Stimulated activated CD8-positive, alpha-beta memory T cell treated with anti-CD3 and anti-CD28 coated beads, Interleukin-2, amount 100 ng/mL, for 48 hours (primary cell): ENCODE data around the gene GTF3C5.
"Not testable (repeated sequence)": the region's sequence is repeated elsewhere in the genome, so short reads cannot be mapped to it uniquely, and the experiment has no call there.

ENCODE experiments used
- DNase-seq, 2 donors: peaks; one replicate each; pipeline ENCODE4 v3.0.0-alpha.2; 2020; ENCODE audit warnings: low read depth in 2 of 2

Gene GTF3C5

DNA sequence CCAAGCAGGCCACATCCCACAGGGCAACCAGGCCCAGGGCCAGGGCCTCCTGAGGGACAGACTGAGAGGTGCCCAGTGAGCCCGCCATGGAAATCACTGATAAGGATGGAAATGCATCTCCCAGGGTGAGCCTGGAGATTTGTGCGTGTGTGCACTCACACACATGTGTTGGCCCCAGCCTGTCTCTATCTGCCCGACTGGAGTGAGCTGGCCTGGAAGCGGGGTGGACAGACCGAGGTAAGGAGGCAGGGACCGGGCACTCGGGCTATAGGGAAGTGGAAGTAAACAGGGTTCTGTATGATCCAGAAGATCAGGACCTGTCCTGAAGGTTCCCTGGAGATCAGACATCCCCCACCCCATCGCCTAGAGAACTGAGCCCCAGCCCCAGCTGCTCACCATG, 34.9 kb upstream of the GTF3C5 start:
- DNase-seq, result no peak

- no peak for DNase-seq
Measured at GRCh38 chr9:132996526-132996925, 34.3 kb upstream of the GTF3C5 start.

DNA sequence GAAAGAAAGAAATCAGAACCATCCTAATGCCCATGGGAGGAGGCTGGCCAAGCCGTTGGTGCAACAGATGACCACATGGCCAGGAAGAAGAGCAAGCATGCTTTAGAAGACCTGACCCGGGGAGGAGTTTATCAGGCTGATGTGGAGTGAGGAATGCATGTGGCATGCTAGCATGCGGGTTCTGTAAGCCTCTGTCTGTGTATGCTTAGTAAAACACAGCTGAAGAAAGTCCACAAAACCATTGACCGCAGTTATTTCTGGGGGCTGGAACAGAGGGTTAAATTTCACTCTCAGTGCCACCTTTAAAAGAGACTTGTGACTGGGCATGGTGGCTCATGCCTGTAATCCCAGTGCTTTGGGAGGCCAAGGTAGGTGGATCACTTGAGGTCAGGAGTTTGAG, 33.2 kb upstream of the GTF3C5 start:
- DNase-seq, result no peak

- not testable (repeated sequence) for DNase-seq
Measured at GRCh38 chr9:132998221-132998620, 32.6 kb upstream of the GTF3C5 start.

GRCh38 chr9:132998831-132999635, 31.8 kb upstream of the GTF3C5 start:
- DNase-seq, result no peak

- no peak for DNase-seq
Measured at GRCh38 chr9:133002147-133003070, 28.4 kb upstream of the GTF3C5 start.

DNA sequence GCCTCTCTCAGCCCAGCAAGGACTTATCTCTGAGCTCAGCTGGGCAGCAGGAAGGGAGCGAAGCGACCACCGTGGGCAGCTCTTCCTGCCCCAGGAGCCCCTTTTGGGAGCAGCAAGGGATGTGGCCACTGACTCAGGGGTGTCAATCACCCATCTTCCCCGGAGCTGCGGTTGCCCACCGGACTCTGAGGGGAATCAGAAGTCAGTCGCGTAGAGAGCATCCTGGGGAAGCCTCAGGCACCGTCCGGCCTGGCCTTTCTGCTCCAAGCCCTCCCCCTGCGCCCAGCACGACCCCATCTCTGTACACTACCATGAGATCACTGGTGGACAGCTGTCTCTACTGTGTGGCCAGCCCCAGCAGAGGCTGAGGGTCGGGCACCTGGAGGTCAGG, 27.7 kb upstream of the GTF3C5 start:
- DNase-seq, result no peak

DNA sequence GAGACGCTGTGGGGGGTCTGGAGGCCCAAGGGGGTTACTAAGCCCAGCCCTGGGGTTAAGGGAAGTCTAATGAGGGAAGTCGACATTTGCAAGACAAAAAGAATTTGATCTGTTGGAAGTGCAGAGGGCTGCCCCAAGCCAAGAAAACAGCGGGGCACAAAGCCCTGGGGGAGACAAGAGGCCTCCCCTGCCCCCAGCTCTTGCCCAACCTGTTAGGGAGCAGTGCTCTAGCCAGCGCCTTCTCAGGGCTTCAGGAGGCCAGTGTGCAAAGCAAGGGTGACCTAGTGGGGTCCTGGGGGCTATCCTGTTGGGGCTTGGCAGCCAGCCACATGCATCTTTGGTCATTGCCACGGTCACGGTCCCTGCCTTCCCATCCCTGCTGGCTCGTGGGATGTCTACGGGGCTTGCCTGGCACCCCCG, 27.1 kb upstream of the GTF3C5 start:
- no peak for DNase-seq

- DNase-seq, result no peak
Measured at GRCh38 chr9:133004091-133004998, 26.5 kb upstream of the GTF3C5 start.

- no peak for DNase-seq
Measured at GRCh38 chr9:133004999-133005760, 25.6 kb upstream of the GTF3C5 start.

GRCh38 chr9:133005957-133006356, 24.8 kb upstream of the GTF3C5 start:
- DNase-seq, result no peak

- no peak for DNase-seq
Measured at GRCh38 chr9:133006731-133007352, 24.0 kb upstream of the GTF3C5 start.

GRCh38 chr9:133008406-133008805, 22.4 kb upstream of the GTF3C5 start:
- no peak for DNase-seq

GRCh38 chr9:133008824-133009223, 22.0 kb upstream of the GTF3C5 start:
- no peak for DNase-seq

GRCh38 chr9:133009906-133010582, 20.8 kb upstream of the GTF3C5 start:
- no peak for DNase-seq

GRCh38 chr9:133014696-133015095, 16.1 kb upstream of the GTF3C5 start:
- no peak for DNase-seq

- peak; percentile 44 to 51 for DNase-seq
Measured at GRCh38 chr9:133023117-133023890, 7.5 kb upstream of the GTF3C5 start.

DNA sequence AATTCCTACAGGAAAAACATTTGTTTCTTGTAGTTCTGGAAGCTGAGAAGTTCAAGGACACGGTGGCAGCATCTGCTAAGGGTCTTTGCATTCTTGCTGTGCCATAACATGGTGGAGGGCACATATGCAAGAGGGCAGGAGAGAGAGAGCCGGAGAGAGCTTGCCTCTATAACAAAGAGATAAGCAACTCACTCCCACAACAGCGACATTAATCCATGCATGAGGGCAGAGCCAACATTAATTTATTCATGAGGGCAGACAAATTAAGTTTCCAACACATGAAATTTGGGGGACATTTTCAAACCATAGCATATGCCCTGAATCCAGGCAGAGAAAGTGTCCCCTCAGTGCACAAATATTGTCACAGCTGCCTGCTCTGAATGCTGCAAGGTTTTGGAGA, 4.4 kb upstream of the GTF3C5 start:
- no peak for DNase-seq

DNA sequence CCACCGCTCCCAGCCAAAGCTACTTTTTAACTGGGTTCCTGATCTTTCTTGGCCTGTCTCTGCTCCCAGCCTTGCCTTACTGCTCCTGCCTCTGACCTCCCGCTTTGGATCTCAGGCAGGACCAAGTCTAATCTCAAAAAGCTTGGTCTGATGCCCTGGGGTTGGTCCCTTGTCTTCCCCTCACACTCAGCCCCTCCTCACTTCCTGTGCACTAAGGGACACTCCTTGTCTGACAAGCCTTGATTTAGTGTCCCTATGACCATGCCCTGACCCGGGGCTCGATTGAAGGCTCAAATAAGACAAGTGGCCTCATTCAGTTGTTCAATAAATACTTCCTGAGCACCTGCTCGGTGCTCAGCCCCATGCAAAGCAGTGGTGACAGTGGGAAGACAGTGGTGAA, 3.7 kb upstream of the GTF3C5 start:
- DNase-seq, result no peak
